OCI-LY1 (cell line): ENCODE measurements around the gene STAU1.
"Not testable (repeated sequence)": the region's sequence is repeated elsewhere in the genome, so short reads cannot be mapped to it uniquely, and the experiment has no call there.

Experiments used
- H2AFZ ChIP-seq: fragments of 200-600 bp; sonication (generic), shearing (Covaris generic); 2 replicates; pipeline ENCODE4 v1.6.0; 2014; ENCODE audit warnings: antibody characterized with exemption, mild to moderate bottlenecking, low read length
- H3F3A ChIP-seq: fragments of 200-600 bp; sonication (generic), shearing (Covaris generic); 2 replicates; pipeline ENCODE4 v1.6.0; 2014; ENCODE audit warnings: mild to moderate bottlenecking, antibody characterized with exemption, low read length, moderate library complexity; ENCODE audit not compliant: insufficient read depth
- H3K27ac ChIP-seq: fragments of 200-600 bp; sonication (generic); 2 replicates; pipeline ENCODE4 v1.5.1; 2014; ENCODE audit warnings: low read length, mixed run types, mild to moderate bottlenecking, low read depth; ENCODE audit not compliant: poor library complexity, severe bottlenecking
- H3K27me3 ChIP-seq: fragments of 200-600 bp; sonication (generic); 2 replicates; pipeline ENCODE4 v1.6.0; 2014; ENCODE audit warnings: antibody characterized with exemption, mild to moderate bottlenecking, low read length, moderate library complexity; ENCODE audit not compliant: insufficient read depth
- H3K36me3 ChIP-seq: fragments of 200-600 bp; sonication (generic); 2 replicates; pipeline ENCODE4 v1.6.1; 2014; ENCODE audit warnings: mild to moderate bottlenecking, antibody characterized with exemption, low read length, moderate library complexity, mixed read lengths; ENCODE audit not compliant: insufficient read depth
- H3K4me1 ChIP-seq: fragments of 200-600 bp; sonication (generic); 2 replicates; pipeline ENCODE4 v1.5.1; 2014; ENCODE audit warnings: mild to moderate bottlenecking, low read length, moderate library complexity; ENCODE audit not compliant: insufficient read depth, severe bottlenecking
- H3K4me2 ChIP-seq: fragments of 200-600 bp; sonication (generic), shearing (Covaris generic); 2 replicates; pipeline ENCODE4 v1.6.1; 2014; ENCODE audit warnings: low read length
- H3K4me3 ChIP-seq: fragments of 200-600 bp; sonication (generic); 2 replicates; pipeline ENCODE4 v1.5.1; 2014; ENCODE audit warnings: low read length, low read depth, mild to moderate bottlenecking, mixed read lengths; ENCODE audit not compliant: poor library complexity, severe bottlenecking
- H3K79me2 ChIP-seq: fragments of 200-600 bp; shearing (Covaris generic); 2 replicates; pipeline ENCODE4 v1.6.1; 2016; ENCODE audit warnings: mixed run types, low read length, mixed read lengths; ENCODE audit not compliant: insufficient read depth
- H3K9ac ChIP-seq: fragments of 200-600 bp; sonication (generic), shearing (Covaris generic); 2 replicates; pipeline ENCODE4 v1.6.1; 2014; ENCODE audit warnings: mild to moderate bottlenecking, low read length, mixed read lengths
- H3K9me2 ChIP-seq: fragments of 200-600 bp; sonication (generic), shearing (Covaris generic); 2 replicates; pipeline ENCODE4 v1.6.1; 2014; ENCODE audit warnings: low read depth, mild to moderate bottlenecking, low read length, mixed read lengths
- H3K9me3 ChIP-seq: fragments of 200-600 bp; shearing (Covaris generic); 2 replicates; pipeline ENCODE4 v1.6.1; 2014; ENCODE audit warnings: low read length, mixed read lengths
- H4K20me1 ChIP-seq: fragments of 200-600 bp; sonication (generic), shearing (Covaris generic); 2 replicates; pipeline ENCODE4 v1.6.0; 2016; ENCODE audit warnings: mild to moderate bottlenecking, low read length; ENCODE audit not compliant: insufficient read depth
- CTCF ChIP-seq: fragments of 200-600 bp; sonication (generic), shearing (Covaris generic); IDR thresholded peaks from 2 replicates; pipeline ENCODE4 v1.5.1; 2017; ENCODE audit warnings: mild to moderate bottlenecking, antibody characterized with exemption, low read length, moderate library complexity, mixed read lengths
- EZH2 ChIP-seq: fragments of 200-600 bp; sonication (generic), shearing (Covaris generic); IDR thresholded peaks from 2 replicates; pipeline ENCODE4 v1.8.0; 2017; ENCODE audit warnings: borderline replicate concordance, mixed run types, mild to moderate bottlenecking, antibody characterized with exemption, low read length, moderate library complexity, mixed read lengths

STAU1 gene

GRCh38 chr20:49171909-49172308 is 16.2 kb downstream of the STAU1 start:
- Histone ChIP-seq H3F3A (no peaks in the 10 kb centered on the region), H3K27me3 (no peaks in the 10 kb centered on the region), H3K79me2 (peaks cover 58% of the 10 kb centered on the region), H2AFZ (no peak overlapping the region), H3K4me3 (no peak overlapping the region), H3K4me2 (no peak overlapping the region), H3K4me1 (peaks cover 15% of the 10 kb centered on the region), H3K9me3 (no peaks in the 10 kb centered on the region), H3K9ac (no peak overlapping the region), H3K36me3 (peaks cover 42% of the 10 kb centered on the region), H3K9me2 (no peaks in the 10 kb centered on the region), H3K27ac (no peak overlapping the region), H4K20me1 (no peaks in the 10 kb centered on the region)
- TF ChIP-seq EZH2 (no peak), CTCF (no peak)

- no peaks in the 10 kb centered on the region for H3K9me2 ChIP-seq
- H3K36me3 ChIP-seq: peaks cover 48% of the 10 kb centered on the region
- no peaks in the 10 kb centered on the region for H4K20me1 ChIP-seq
- TF ChIP-seq CTCF: no peak
- no peak for TF ChIP-seq EZH2
- no peak overlapping the region for H3K4me2 ChIP-seq
- H3F3A ChIP-seq: no peaks in the 10 kb centered on the region
- no peak overlapping the region for H2AFZ ChIP-seq
- H3K27ac ChIP-seq: no peak overlapping the region
- H3K27me3 ChIP-seq: no peaks in the 10 kb centered on the region
- H3K4me1 ChIP-seq: peaks cover 15% of the 10 kb centered on the region
- no peak overlapping the region for H3K9ac ChIP-seq
- H3K79me2 ChIP-seq: peaks cover 53% of the 10 kb centered on the region
- no peaks in the 10 kb centered on the region for H3K9me3 ChIP-seq
- no peak overlapping the region for H3K4me3 ChIP-seq
These were observed 17.4 kb downstream of the STAU1 start for GRCh38 chr20:49170714-49171113.

- H3K27ac ChIP-seq: no peak overlapping the region
- H3K36me3 ChIP-seq: peaks cover 56% of the 10 kb centered on the region; the same call in 1 of the 2 replicates
- H3F3A ChIP-seq: no peaks in the 10 kb centered on the region
- H3K79me2 ChIP-seq: peaks cover 49% of the 10 kb centered on the region
- H3K9ac ChIP-seq: no peak overlapping the region
- H3K4me2 ChIP-seq: no peak overlapping the region
- no peaks in the 10 kb centered on the region for H3K27me3 ChIP-seq
- no peak for TF ChIP-seq CTCF
- no peak for TF ChIP-seq EZH2
- H3K4me1 ChIP-seq: peaks cover 15% of the 10 kb centered on the region
- no peak overlapping the region for H2AFZ ChIP-seq
- no peaks in the 10 kb centered on the region for H4K20me1 ChIP-seq
- H3K9me3 ChIP-seq: no peaks in the 10 kb centered on the region
- H3K9me2 ChIP-seq: no peaks in the 10 kb centered on the region
- H3K4me3 ChIP-seq: no peak overlapping the region
These were observed 18.6 kb downstream of the STAU1 start for GRCh38 chr20:49169547-49169946.

GRCh38 chr20:49168864-49169263 is 19.3 kb downstream of the STAU1 start:
- not testable (repeated sequence) for H3K27me3 ChIP-seq, H2AFZ ChIP-seq, H3F3A ChIP-seq, H4K20me1 ChIP-seq, H3K9ac ChIP-seq, H3K4me2 ChIP-seq, H3K4me3 ChIP-seq, H3K9me2 ChIP-seq, H3K27ac ChIP-seq, H3K9me3 ChIP-seq
- H3K36me3 ChIP-seq: peaks cover 63% of the 10 kb centered on the region; the same call in 1 of the 2 replicates
- H3K79me2 ChIP-seq: peaks cover 49% of the 10 kb centered on the region
- peaks cover 15% of the 10 kb centered on the region for H3K4me1 ChIP-seq
